SW480 (cell line): ENCODE measurements around the gene GOLGA8M.
"Not testable (repeated sequence)": the region's sequence is repeated elsewhere in the genome, so short reads cannot be mapped to it uniquely, and the experiment has no call there.

Source experiments
- DNase-seq: peaks from one replicate; pipeline ENCODE4 v3.0.0-alpha.2; 2016; ENCODE audit warnings: low spot score

The GOLGA8M gene, protein sequence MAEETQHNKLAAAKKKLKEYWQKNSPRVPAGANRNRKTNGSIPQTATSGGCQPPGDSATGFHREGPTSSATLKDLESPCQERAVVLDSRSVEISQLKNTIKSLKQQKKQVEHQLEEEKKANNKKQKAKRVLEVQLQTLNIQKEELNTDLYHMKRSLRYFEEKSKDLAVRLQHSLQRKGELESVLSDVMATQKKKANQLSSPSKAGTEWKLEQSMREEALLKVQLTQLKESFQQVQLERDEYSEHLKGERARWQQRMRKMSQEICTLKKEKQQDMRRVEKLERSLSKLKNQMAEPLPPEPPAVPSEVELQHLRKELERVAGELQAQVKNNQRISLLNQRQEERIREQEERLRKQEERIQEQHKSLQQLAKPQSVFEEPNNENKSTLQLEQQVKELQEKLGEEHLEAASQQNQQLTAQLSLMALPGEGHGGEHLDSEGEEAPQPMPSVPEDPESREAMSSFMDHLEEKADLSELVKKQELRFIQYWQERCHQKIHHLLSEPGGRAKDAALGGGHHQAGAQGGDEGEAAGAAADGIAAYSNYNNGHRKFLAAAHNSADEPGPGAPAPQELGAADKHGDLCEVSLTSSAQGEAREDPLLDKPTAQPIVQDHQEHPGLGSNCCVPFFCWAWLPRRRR

DNA sequence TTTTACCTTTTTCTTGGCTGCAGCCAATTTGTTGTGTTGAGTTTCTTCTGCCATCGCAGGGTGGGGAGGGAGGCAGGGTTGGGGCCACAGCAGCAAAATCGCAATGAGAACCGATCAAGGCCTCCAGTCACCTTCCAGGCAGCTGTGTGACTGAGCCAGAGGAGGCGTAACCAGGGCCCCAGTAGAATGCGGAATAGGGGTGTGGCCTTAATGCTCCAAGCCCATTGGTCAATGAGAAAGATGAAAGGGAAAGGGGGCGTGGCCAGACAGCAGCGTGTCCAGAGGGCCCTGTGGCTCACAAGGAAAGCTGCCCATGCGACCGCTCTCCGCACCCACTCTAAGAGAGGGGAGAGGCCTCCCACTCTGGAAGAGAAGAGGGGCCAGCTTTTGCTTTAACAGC lies at the start of gene GOLGA8M:
Gene GOLGA8M (minus strand): TSS at position 152 of the 400 bp plus-strand sequence. CDS start 98 bp downstream, at position 54.
- not testable (repeated sequence) for DNase-seq

DNA sequence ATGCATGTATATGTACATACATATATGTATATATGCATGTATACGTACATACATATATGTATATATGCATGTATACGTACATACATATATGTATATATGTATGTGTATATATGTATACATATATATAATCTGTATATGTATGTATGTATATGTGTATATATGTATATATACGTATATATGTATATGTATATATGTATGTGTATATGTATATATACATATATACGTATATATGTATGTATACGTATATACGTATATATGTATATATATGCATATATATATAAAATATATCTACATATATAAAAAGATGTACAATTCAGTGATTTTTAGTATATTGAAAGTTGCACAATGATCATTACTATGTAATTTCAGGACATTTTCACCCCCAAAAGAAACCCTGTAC lies 30.7 kb upstream of the GOLGA8M start:
- not testable (repeated sequence) for DNase-seq

DNA sequence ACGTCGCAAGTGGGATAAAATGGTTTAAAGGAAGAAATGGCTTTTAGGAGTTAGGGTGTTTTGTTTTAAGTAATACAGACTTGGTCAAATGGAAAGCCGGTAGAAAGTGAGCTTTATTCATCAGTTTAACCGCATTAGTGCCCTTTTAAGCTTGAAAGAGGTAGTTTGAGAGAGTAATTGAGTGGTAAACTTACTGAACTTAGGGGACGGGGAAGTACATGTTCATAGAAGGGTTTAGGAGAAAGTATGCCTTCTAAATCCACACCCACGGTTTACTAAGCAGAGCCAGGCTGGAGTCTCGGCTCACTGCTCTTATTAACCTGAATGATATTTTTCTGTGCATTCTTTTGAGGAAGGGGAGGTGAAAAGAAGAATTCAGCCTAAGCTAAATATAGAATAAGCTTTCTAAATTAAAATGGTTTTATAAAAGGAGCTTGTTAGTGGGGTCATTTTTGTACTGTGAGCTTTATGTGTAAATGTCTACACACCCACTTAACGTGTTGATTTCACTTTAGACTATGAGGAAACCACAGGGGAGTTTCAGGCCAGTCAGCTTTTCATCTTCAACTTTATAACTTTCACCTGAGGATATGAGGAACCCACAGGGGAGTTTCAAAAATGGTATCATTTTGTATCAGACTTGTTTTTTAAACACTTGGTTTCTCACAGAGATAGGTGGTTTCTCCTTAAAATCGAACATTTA lies 26.5 kb upstream of the GOLGA8M start:
- DNase-seq = not testable (repeated sequence)

DNA sequence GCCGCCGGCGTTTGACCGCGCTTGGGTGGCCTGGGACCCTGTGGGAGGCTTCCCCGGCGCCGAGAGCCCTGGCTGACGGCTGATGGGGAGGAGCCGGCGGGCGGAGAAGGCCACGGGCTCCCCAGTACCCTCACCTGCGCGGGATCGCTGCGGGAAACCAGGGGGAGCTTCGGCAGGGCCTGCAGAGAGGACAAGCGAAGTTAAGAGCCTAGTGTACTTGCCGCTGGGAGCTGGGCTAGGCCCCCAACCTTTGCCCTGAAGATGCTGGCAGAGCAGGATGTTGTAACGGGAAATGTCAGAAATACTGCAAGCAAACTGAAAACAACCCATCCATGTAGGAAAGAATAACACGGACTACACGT lies 26.0 kb upstream of the GOLGA8M start:
- DNase-seq = not testable (repeated sequence)

DNA sequence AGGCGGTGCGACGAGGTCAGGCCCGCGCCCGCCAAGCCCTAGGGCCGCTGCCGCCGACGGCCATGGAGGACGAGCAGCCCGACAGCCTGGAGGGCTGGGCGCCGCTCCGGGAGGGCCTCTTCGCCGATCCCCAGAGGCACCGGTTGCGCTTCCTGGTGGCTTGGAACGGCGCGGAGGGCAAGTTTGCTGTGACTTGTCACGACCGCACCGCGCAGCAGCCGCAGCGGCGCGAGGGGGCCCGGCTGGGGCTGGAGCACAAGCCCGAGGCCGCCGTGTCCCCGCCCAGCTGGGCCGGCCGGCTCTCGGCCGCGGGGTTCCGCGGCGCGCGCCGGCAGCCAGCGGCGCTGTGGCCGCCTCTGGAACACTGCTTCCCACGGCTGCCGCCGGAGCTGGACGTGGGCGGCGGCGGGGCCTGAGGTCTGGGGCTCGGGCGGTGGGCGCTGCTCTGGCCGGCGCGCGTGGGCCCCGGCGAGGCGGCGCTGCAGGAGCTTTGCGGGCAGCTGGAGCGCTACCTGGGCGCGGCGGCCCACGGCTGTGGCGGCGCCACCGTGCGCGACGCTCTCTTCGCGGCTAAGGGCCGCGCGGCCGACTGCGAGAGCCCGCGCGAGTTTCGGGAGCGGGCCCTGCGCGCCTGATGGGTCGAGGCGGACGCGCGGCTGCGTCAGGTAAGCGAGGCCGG lies 25.4 kb upstream of the GOLGA8M start:
- DNase-seq = peak; percentile 0

DNA sequence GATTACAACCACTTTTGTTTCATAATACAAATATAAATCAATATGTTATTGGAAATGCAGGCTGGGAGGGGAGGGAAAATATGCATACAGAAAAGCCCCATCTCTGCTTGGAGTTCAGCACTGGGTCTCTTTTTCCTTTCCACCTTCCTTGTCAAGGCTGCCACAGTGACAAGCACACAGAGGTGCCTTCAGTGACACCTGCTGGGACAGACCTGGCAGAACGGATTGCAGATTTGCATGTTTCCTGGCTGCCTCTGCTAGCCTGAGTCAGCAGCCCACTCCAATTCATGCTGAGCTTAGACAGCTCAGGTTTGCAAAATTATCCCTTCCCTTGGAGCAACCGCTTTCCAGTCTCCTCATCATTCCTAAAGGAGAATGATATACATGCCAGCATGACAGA lies 15.8 kb upstream of the GOLGA8M start:
- DNase-seq = peak; percentile 5

DNA sequence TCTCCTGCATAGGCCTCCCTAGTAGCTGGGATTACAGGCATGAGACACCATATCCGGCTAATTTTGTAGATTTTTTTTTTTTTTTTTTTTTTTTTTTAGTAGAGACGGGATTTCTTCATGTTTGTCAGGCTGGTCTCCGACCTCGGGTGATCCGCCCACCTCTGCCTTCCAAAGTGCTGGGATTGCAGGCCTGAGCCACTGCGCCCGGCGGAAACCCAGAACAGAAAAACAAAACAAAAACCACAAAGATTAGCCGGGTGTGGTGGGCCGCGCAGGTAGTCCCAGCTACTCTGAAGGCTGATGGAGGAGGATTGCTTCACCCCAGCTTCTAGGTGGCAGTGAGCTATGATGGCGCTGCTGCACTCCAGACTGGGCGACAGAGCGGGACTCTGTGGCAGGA lies 14.8 kb upstream of the GOLGA8M start:
- not testable (repeated sequence) for DNase-seq

DNA sequence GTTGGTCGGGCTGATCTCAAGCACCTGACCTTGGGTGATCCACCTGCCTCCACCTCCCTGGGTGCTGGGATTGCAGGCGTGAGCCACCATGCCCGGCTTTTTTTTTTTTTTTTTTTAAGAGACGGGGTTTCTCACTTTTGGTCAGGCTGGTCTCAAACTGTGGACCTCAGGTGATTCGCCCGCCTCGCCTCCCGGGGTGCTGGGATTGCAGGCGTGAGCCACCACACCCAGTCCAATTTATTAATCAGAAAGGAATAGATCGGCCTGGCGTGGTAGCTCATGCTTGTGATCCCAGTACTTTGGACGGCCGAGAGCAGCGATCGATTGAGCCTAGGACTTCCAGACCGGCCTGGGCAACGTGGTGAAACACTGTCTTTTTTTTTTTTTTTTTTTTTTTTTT lies 13.9 kb upstream of the GOLGA8M start:
- no peak for DNase-seq

DNA sequence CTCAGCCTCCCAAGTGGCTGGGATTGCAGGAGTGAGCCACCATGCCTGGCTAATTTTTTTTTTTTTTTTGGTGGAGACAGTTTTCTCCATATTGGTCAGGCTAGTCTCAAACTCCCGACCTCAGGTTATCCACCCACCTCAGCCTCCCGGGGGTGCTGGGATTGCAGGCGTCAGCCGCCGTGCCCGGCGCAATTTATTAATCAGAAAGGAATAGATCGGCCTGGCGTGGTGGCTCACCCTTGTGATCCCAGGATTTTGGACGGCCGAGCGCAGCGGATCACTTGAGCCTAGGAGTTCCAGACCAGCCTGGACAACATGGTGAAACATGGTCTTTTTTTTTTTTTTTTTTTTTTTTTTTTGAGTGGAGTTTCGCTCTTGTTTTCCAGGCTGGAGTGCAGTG lies 13.3 kb upstream of the GOLGA8M start:
- no peak for DNase-seq

DNA sequence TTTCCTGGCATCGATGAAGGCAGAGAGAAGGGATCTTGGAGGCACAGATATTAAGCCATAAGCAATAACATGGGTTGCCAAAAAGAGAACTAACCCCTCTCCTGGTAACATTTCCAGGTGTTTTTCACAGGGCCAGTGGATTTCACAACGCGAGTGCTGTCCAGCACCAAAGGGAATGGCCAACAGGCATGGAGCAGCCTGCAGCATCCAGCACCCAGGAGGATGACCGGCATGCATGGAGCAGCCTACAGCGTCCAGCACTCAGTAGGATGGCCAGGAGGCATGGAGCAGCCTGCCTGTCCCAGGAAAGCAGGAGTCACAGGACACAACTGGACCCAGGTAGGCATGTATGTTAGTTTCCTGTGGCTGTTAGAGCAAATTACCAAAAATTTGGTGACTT lies 11.8 kb upstream of the GOLGA8M start:
- DNase-seq = not testable (repeated sequence)

DNA sequence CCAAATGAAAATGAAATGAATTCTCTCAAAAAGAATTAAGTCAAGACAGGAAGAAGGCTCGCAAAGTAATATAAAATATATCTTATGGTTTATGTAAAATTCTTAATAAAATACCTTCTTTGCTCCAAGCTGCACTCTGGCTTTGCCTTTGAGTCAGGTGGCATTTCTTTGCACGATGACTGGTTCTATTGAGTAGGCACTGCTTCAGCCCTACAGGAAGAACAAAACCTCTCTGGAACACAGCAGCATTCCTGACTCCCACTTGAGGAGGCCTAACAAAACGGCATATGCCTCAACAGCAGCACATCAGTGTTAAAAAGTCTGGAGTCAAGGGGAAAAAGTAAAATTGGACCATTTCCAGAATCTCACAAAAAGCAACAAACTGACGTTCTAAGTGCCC lies 7.4 kb upstream of the GOLGA8M start:
- DNase-seq = not testable (repeated sequence)

DNA sequence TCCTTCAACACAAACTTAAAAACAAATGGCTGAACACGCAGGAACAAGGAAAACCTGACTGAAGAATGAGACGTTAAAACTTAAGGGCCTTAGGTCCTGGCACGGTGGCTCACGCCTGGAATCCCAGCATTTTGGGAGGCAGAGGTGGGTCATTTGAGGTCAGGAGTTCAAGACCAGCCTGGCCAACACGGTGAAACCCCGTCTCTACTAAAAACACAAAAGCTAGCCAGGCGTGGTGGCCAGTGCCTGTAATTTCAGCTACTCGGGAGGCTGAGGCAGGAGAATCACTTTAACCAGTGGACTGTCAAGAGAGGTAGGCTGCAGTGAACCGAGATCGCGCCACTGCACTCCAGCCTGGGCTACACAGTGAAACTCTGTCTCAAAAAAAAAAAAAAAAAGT lies 6.4 kb upstream of the GOLGA8M start:
- not testable (repeated sequence) for DNase-seq

DNA sequence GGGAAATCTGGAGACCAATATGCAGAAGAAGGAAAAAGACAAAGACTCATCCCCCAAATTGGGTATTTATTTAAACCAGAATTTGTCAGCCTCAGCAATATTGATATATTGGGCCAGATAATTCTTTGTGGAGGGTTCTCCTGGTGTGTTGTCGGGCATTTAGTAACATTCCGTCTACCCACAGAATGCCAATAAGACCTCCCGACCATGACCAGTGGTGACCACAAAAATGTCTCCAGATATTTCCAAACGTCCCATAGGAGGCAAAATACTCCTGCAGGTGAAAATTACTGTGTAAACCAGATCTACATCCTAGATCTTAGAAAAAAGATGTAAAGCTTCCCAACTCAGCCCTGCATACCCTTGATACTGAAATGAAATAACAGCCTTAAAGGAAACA lies 2.0 kb upstream of the GOLGA8M start:
- DNase-seq = peak; percentile 2

DNA sequence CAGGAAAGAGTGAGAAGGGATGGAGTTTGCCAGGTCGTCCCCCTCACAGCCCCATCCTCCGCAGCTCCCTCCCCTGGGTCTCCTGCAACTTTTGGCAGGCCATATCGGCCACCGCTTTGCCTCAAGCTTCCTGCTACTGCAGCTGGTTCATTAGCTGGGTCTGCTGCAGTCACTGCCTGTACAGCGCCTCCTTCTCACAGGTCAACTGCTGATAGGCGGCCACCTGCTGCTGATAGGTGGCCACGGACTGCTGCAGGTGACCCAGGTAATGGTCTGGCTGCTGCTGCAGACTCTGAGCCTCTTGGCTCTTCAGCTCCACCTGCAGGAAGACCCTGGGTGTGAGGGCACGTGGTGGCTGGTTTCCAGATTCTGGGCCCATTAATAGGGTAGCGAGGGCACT lies 8.3 kb downstream of the GOLGA8M start:
- peak; percentile 0 for DNase-seq

DNA sequence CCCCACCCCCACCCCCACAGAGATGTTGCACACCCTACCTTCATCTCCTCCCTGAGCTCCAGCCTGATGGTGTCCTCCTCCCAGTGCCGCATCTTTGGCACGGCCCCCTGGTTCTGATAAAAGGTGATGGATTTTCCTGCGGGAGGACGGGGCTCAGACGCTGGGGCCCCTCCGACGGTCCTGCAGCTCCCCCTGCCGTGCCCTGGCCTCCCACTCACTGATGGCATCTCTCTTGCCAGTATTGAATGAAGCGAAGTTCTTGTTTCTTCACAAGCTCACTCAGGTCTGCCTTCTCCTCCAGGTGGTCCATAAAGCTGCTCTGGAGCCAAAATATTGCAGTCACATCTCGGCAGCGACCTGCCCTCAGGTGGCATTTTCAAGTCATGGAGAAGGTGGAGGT lies 9.8 kb downstream of the GOLGA8M start:
- DNase-seq = not testable (repeated sequence)

DNA sequence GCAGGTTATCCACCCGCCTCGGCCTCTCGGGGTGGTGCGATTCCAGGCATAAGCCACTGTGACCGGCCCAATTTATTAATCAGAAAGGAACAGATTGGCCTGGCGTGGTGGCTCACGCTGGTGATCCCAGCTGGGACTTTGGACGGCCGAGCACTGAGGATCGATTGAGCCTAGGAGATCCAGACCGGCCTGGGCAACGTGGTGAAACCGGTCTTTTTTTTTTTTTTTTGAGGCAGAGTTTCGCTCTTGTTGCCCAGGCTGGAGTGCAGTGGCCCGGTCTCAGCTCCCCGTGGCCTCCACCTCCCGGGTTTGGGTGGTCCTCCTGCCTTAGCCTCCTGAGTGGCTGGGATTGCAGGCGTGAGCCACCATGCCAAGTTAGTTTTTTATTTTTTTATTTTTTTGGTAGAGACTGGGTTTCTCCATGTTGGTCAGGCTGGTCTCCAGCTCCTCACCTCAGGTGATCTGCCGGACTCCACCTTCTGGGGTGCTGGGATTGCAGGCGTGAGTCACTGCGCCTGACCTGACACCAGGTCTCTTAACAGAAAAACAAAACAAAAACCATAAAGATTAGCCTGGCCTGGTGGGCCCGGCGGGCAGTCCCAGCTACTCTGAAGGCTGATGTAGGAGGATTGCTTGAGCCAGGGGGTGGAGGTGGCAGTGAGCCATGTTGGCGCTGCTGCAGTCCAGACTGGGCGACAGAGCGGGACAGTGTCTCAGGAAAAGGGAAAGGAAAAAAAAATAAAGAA lies 18.0 kb downstream of the GOLGA8M start:
- not testable (repeated sequence) for DNase-seq

DNA sequence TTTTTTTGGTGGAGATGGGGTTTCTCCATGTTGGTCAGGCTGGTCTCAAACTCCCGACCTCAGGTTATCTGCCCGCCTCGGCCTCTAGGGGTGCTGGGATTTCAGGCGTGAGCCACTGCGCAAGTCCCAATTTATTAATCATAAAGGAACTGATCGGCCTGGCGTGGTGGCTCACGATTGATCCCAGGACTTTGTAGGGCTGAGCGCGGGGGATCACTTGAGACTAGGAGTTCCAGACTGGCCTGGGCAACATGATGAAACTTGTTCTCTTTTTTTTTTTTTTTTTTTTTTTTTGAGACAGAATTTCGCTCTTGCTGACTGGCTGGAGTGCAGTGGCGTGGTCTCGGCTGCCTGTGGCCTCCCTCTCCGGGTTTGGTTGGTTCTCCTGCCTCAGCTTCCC lies 19.2 kb downstream of the GOLGA8M start:
- not testable (repeated sequence) for DNase-seq

DNA sequence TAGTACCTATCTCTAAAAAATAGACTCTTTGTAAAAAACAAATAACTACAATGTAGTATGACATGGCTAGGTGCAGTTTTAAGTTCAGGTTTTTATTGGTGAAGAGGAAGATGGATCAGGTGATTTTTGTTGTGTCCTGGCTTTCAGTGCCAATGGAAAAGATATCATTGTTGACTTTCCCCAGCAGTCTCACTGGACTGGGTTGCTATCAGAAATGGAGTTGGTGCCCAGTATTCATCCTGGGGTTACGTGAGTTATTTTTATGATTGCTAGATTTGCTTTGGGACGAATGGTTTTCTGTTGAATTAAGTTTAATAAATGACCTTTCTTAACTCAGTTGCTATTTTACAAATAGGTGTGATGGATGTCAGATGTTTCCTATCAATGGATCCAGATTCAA lies 38.7 kb downstream of the GOLGA8M start:
- not testable (repeated sequence) for DNase-seq

DNA sequence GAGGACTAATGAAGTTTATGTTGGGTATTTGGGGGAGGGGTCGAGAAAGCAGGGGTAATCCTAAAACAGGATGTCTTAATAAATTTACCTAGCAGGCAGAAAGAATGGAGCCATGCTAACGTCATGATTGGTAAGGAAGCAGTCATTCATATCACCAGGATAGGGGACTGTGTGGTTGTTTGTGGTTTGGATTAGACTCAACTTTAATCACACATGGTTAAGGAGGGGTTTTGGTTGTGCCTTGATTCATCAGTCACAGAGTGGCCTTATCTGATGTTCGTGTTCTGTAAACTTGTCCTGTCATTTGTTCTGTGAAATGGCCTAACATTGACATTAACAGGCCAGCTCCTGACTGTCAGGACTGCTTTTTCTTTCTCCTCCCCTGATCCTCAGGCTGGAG lies 40.1 kb downstream of the GOLGA8M start:
- DNase-seq = not testable (repeated sequence)

DNA sequence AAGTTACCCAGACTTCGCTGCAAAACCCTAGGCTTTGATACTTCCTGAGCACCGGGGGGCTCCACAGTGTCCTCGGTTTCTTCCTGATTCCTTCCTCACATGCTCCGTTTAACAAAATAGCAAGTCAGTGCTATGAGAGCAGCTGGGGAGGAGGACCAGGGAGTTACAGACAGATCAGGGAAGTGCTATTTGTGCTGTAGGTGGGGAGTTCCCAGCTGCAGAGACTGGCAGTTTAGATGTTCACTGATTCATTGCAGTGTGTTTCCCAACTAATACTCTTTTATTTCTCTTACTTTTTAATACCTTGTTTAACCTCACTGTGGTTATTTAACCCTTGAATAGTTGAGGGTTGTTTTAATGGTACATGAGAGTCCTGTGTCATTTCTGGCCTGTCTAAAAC lies 45.8 kb downstream of the GOLGA8M start:
- DNase-seq = not testable (repeated sequence)

DNA sequence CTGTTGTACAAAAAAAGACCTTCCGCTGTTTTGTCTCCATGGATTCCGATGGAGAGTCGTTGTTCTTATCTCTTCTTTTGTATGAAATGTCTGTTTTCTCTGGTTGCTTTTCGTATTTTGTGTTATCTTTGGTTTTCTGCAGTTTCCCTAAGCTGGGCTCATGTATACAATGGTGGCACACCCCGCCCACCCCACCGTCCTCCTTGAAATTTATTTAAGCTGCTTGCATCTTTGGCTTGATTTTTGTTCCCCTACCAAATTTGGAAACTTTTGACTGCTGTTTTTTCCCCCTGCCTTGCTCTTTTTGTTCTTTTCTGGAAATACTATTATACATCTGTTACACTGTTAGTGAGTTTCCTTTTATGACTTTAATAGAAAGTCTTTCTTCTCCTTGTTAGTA lies 47.6 kb downstream of the GOLGA8M start:
- DNase-seq = not testable (repeated sequence)

DNA sequence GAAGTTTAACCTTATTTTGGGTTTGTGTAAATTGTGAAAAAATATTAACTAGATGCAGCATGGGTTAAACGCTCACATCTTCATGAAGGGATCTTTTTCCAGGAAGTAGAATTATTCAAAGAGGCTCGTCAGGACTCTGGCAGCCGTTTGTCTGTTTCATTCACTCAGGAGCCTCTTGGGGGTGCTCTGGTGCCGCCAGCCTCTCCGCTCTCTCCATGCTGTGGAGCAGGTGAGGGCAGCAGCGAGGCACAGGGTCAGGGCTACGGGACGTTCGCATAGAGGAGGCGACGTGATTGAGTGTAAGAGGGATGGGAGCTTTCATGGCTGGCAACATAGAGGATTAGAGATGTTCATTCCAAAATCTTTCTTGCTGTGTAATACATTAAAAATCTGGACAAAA lies 48.5 kb downstream of the GOLGA8M start:
- not testable (repeated sequence) for DNase-seq
